Activated T-helper 2 cell treated with anti-CD3 and anti-CD28 coated beads, Interferon-gamma antibody, Interleukin-2, Interleukin-4, amounts not matched to agents 10 μg/mL and 5 μg/mL and 100 μg/mL, durations not matched to agents 14 hours and 24 hours and 36 hours (primary cell): Measurements from ENCODE around the gene FARS2. TPM values are rescaled to one million over a fixed set of nuclear protein-coding genes. Genes with fewer than 3 reads are reported as not detected.

Experiments
- DNase-seq: peaks from one replicate; pipeline ENCODE4 v3.0.0; 2021; ENCODE audit warnings: low spot score
- H3K27ac Mint-ChIP-seq: one replicate; pipeline ENCODE4 v1.8.0; 2021; ENCODE audit warnings: mixed read lengths
- H3K27me3 Mint-ChIP-seq: one replicate; pipeline ENCODE4 v1.8.0; 2021; ENCODE audit warnings: low read depth, mixed read lengths
- H3K36me3 Mint-ChIP-seq: one replicate; pipeline ENCODE4 v1.8.0; 2021; ENCODE audit warnings: low read depth, mixed read lengths
- H3K4me1 Mint-ChIP-seq: one replicate; pipeline ENCODE4 v1.8.0; 2021; ENCODE audit warnings: low read depth, mixed read lengths
- H3K4me3 Mint-ChIP-seq: one replicate; pipeline ENCODE4 v1.8.0; 2021; ENCODE audit warnings: low read depth, mild to moderate bottlenecking, moderate library complexity, mixed read lengths
- H3K9me3 Mint-ChIP-seq: one replicate; pipeline ENCODE4 v1.8.0; 2021; ENCODE audit warnings: mixed read lengths
- intact Hi-C: fragments of 100-400 bp; cut with micrococcal nuclease; formaldehyde crosslinking; loops from one replicate; pipeline ENCODE4 v1.15.1; 2023
- total RNA-seq: library from RNA; stranded (reverse); gene quantifications from 2 replicates; pipeline ENCODE4 v1.2.3, GENCODE V29; 2022

FARS2 gene
- total RNA-seq, 1 donor from 2014 or later = 19.7 TPM

GRCh38 chr6:5566718-5567117 is 305.4 kb downstream of the FARS2 start:
- Mint-ChIP-seq H3K27ac (no peak overlapping the region), H3K27me3 (no peaks in the 10 kb centered on the region), H3K4me1 (peaks cover 6% of the 10 kb centered on the region), H3K36me3 (peaks cover 3% of the 10 kb centered on the region), H3K4me3 (no peak overlapping the region), H3K9me3 (peaks cover 12% of the 10 kb centered on the region)
- no peak for DNase-seq
- intact Hi-C loops = no loop called here

DNA sequence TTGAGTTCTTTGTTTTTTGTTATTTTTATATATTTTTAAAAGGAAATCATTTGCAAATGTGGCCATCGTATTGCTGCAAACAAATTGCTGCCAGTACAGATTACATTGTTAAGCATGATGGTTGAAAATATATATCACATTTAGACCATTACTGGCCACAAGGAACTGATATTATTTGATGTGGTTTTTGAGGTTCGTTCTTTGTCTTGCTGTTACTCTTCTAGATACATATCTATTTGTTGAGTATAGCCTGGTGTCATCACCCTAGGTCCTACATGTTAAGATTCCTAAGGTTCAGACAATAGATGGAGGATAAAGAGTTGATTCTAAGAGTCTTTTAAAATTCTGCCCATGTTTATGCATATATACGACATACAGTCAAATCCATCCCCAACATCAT is 306.0 kb downstream of the FARS2 start:
- Mint-ChIP-seq H3K27me3 (no peaks in the 10 kb centered on the region), H3K9me3 (peaks cover 12% of the 10 kb centered on the region), H3K36me3 (peaks cover 3% of the 10 kb centered on the region), H3K4me3 (no peak overlapping the region), H3K27ac (no peak overlapping the region), H3K4me1 (peaks cover 4% of the 10 kb centered on the region)
- intact Hi-C loops = no loop called here
- no peak for DNase-seq

GRCh38 chr6:5567890-5568289 is 306.6 kb downstream of the FARS2 start:
- Mint-ChIP-seq H3K4me3 (no peak overlapping the region), H3K27me3 (no peaks in the 10 kb centered on the region), H3K4me1 (peaks cover 3% of the 10 kb centered on the region), H3K36me3 (peaks cover 3% of the 10 kb centered on the region), H3K27ac (no peak overlapping the region), H3K9me3 (peaks cover 9% of the 10 kb centered on the region)
- DNase-seq = no peak
- intact Hi-C loops = no loop called here

- Mint-ChIP-seq H3K9me3 (peaks cover 5% of the 10 kb centered on the region), H3K27ac (no peak overlapping the region), H3K36me3 (no peaks in the 10 kb centered on the region), H3K27me3 (no peaks in the 10 kb centered on the region), H3K4me3 (no peak overlapping the region), H3K4me1 (peaks cover 3% of the 10 kb centered on the region)
- DNase-seq = no peak
- intact Hi-C loops = no loop called here
These were observed 308.2 kb downstream of the FARS2 start for GRCh38 chr6:5569491-5569890.

DNA sequence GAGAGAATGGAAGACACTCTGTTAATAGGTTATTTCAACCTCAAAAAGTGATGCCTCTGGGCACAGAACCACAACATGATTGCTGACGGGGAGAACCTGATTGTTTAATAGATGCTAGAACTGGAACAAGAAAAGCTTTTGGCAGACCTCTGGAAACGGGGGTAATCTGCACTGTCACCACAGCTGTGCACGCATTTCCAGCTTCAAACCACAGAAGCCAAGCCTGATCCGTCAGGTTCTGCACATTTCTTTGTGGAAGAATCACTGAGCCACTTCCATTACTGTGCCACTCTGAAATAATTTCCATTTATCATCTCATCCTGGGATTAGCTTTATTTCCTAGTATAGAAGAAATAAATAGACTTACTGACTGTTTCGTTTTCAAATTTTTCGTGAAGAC is 309.3 kb downstream of the FARS2 start:
- no peaks in the 10 kb centered on the region for H3K27me3 Mint-ChIP-seq
- H3K27ac Mint-ChIP-seq = no peak overlapping the region
- peaks cover 3% of the 10 kb centered on the region for H3K4me1 Mint-ChIP-seq
- H3K9me3 Mint-ChIP-seq = peaks cover 5% of the 10 kb centered on the region
- intact Hi-C loops = no loop called here
- no peak for DNase-seq
- H3K4me3 Mint-ChIP-seq = no peak overlapping the region
- no peaks in the 10 kb centered on the region for H3K36me3 Mint-ChIP-seq

GRCh38 chr6:5580736-5581581 is 319.6 kb downstream of the FARS2 start:
- Mint-ChIP-seq H3K4me1 (peaks cover 4% of the 10 kb centered on the region), H3K36me3 (no peaks in the 10 kb centered on the region), H3K27me3 (no peaks in the 10 kb centered on the region), H3K4me3 (no peak overlapping the region), H3K27ac (peak overlapping the region; percentile 3), H3K9me3 (peaks cover 8% of the 10 kb centered on the region)
- DNase-seq = no peak
- intact Hi-C loops = no loop called here

GRCh38 chr6:5582762-5583161 is 321.4 kb downstream of the FARS2 start:
- intact Hi-C loops = no loop called here
- Mint-ChIP-seq H3K4me1 (peaks cover 4% of the 10 kb centered on the region), H3K9me3 (peaks cover 16% of the 10 kb centered on the region), H3K4me3 (no peak overlapping the region), H3K27ac (no peak overlapping the region), H3K27me3 (no peaks in the 10 kb centered on the region), H3K36me3 (no peaks in the 10 kb centered on the region)
- DNase-seq = no peak

DNA sequence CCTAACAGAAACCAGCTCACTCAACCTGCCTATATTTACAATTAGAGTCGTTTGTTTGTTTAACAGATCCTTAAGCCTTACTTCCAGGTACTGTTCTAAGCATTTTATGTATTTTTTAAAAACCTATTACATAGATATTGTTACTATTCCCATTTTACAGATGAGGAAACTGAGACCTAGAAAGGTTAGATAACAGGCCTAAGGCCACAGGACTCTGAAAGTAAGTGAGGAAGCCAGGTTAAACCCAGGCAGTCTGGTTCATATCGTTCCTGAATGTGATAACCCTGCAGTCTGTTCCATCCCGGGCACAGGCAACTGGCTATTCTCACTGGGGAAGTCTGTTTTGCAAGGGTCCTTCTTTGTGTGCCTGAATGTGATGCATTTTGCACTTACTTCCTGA is 322.2 kb downstream of the FARS2 start:
- Mint-ChIP-seq H3K27me3 (no peaks in the 10 kb centered on the region), H3K27ac (no peak overlapping the region), H3K9me3 (peaks cover 16% of the 10 kb centered on the region), H3K4me3 (no peak overlapping the region), H3K36me3 (no peaks in the 10 kb centered on the region), H3K4me1 (peaks cover 4% of the 10 kb centered on the region)
- DNase-seq = no peak
- intact Hi-C loops = no loop called here

- Mint-ChIP-seq H3K36me3 (no peaks in the 10 kb centered on the region), H3K9me3 (peaks cover 16% of the 10 kb centered on the region), H3K4me3 (no peak overlapping the region), H3K27me3 (no peaks in the 10 kb centered on the region), H3K4me1 (peaks cover 4% of the 10 kb centered on the region), H3K27ac (no peak overlapping the region)
- intact Hi-C loops = no loop called here
- DNase-seq = no peak
These were observed 322.8 kb downstream of the FARS2 start for GRCh38 chr6:5584078-5584482.

- intact Hi-C loops = no loop called here
- no peak overlapping the region for H3K27ac Mint-ChIP-seq
- H3K27me3 Mint-ChIP-seq = no peaks in the 10 kb centered on the region
- no peak for DNase-seq
- peaks cover 16% of the 10 kb centered on the region for H3K9me3 Mint-ChIP-seq
- no peaks in the 10 kb centered on the region for H3K4me1 Mint-ChIP-seq
- no peak overlapping the region for H3K4me3 Mint-ChIP-seq
- H3K36me3 Mint-ChIP-seq = no peaks in the 10 kb centered on the region
These were observed 326.3 kb downstream of the FARS2 start for GRCh38 chr6:5587648-5588047.

- H3K27me3 Mint-ChIP-seq = no peaks in the 10 kb centered on the region
- no peaks in the 10 kb centered on the region for H3K4me1 Mint-ChIP-seq
- H3K27ac Mint-ChIP-seq = no peak overlapping the region
- H3K36me3 Mint-ChIP-seq = no peaks in the 10 kb centered on the region
- no peak overlapping the region for H3K4me3 Mint-ChIP-seq
- intact Hi-C loops = no loop called here
- DNase-seq = no peak
- H3K9me3 Mint-ChIP-seq = peaks cover 16% of the 10 kb centered on the region
These were observed 328.3 kb downstream of the FARS2 start for GRCh38 chr6:5589422-5590141.

DNA sequence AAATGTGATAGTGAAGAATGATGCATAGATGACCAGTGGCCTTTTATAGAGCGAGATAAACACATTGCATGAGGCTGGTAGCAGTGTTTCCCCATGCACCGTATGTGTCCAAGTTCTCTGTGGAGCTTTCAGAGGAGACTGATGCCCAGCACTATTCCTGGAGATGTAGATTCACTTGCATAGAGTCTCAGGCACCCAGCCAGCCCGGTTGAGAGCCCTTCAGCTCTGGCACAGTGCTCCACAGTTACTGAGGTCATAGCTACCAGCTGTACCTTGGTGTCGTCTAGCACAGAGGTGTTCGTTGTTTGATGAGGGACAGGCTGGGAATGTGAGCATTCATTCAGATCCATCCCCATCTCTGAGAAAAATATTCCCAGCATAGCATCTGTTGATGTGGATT is 328.9 kb downstream of the FARS2 start:
- peaks cover 15% of the 10 kb centered on the region for H3K9me3 Mint-ChIP-seq
- no peaks in the 10 kb centered on the region for H3K4me1 Mint-ChIP-seq
- intact Hi-C loops = no loop called here
- no peak overlapping the region for H3K4me3 Mint-ChIP-seq
- no peaks in the 10 kb centered on the region for H3K27me3 Mint-ChIP-seq
- H3K36me3 Mint-ChIP-seq = no peaks in the 10 kb centered on the region
- no peak for DNase-seq
- no peak overlapping the region for H3K27ac Mint-ChIP-seq

DNA sequence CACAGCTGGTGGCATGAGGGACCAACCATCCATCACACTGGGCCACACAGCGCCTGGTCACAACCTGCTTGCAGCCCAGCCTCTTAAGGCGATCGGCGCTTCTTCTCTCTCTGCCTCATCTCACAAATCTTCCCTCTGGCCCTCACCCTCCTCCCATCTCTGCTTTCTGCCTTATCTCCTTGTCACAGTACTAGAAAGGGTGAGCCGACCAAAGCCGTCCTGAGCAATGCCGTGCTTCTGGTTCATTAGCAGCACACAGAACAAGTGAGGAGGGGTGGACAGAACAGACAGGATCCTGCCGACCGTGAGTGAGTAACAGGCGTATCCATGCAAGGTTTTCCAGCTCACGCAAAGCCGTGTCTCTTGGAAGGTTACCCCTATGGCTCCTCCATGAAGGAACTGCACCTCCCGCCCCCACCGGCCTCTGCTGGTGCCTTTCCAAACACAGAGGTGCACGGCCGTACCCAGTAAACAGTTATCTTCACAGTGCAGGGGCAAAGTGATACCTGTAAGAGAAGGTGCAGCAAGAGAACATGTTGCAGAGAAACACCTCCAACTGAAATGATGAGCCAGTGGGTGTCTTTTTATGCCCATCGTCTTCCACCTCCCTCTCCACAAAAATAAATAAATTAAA is 331.7 kb downstream of the FARS2 start:
- Mint-ChIP-seq H3K36me3 (no peaks in the 10 kb centered on the region), H3K27me3 (no peaks in the 10 kb centered on the region), H3K9me3 (no peaks in the 10 kb centered on the region), H3K27ac (no peak overlapping the region), H3K4me1 (no peaks in the 10 kb centered on the region), H3K4me3 (no peak overlapping the region)
- no peak for DNase-seq
- intact Hi-C loops = no loop called here
